ENCODE data around the gene CADM1.

GRCh38 chr11:115322553-115323203 is 181.5 kb downstream of the CADM1 start:
- TF ChIP-seq CTCF (conservative IDR thresholded peaks at IDR 0.05 in 1 of 2, IDR thresholded peaks at IDR 0.05 in 1 of 2; ENCODE audit: extremely low read depth in 1 of 2, insufficient read depth in 1 of 2, low read depth in 1 of 2, low read length in 2 of 2) (no peak), EZH2 (IDR thresholded peaks at IDR 0.05; ENCODE audit: borderline replicate concordance, low read length) (no peak)
